NCI-H2227 (cell line): ENCODE results near the gene CTNNA2.

Source experiments
- DNase-seq: peaks from one replicate; lab custom pipeline; 2025; ENCODE audit not compliant: unreplicated experiment; lab: John Stamatoyannopoulos, UW

CTNNA2 gene

GRCh38 chr2:79702905-79703304 is 190.1 kb downstream of the CTNNA2 start:
- no peak for DNase-seq

- DNase-seq: no peak
Measured at GRCh38 chr2:79711098-79711497, 198.2 kb downstream of the CTNNA2 start.

- DNase-seq: no peak
Measured at GRCh38 chr2:79713131-79713785, 200.4 kb downstream of the CTNNA2 start.

- DNase-seq: no peak
Measured at GRCh38 chr2:79714283-79714682, 201.4 kb downstream of the CTNNA2 start.

GRCh38 chr2:79715338-79715737 is 202.5 kb downstream of the CTNNA2 start:
- no peak for DNase-seq

- no peak for DNase-seq
Measured at GRCh38 chr2:79716266-79716665, 203.4 kb downstream of the CTNNA2 start.

GRCh38 chr2:79717364-79718007 is 204.6 kb downstream of the CTNNA2 start:
- DNase-seq: no peak

- DNase-seq: no peak
Measured at GRCh38 chr2:79721061-79721460, 208.2 kb downstream of the CTNNA2 start.

GRCh38 chr2:79721966-79722365 is 209.1 kb downstream of the CTNNA2 start:
- DNase-seq: no peak

GRCh38 chr2:79723830-79724229 is 211.0 kb downstream of the CTNNA2 start:
- no peak for DNase-seq

GRCh38 chr2:79729532-79729931 is 216.7 kb downstream of the CTNNA2 start:
- peak; percentile 4 for DNase-seq

GRCh38 chr2:79734518-79734917 is 221.7 kb downstream of the CTNNA2 start:
- no peak for DNase-seq

- DNase-seq: no peak
Measured at GRCh38 chr2:79740879-79741443, 228.1 kb downstream of the CTNNA2 start.

GRCh38 chr2:79750321-79750720 is 237.5 kb downstream of the CTNNA2 start:
- no peak for DNase-seq

- DNase-seq: no peak
Measured at GRCh38 chr2:79757526-79757925, 244.7 kb downstream of the CTNNA2 start.

- DNase-seq: no peak
Measured at GRCh38 chr2:79758042-79758441, 245.2 kb downstream of the CTNNA2 start.

- no peak for DNase-seq
Measured at GRCh38 chr2:79758749-79759282, 246.0 kb downstream of the CTNNA2 start.

- no peak for DNase-seq
Measured at GRCh38 chr2:79770926-79771325, 258.1 kb downstream of the CTNNA2 start.

- DNase-seq: peak; percentile 15
Measured at GRCh38 chr2:79771493-79771892, 258.6 kb downstream of the CTNNA2 start.

- DNase-seq: no peak
Measured at GRCh38 chr2:79774016-79774415, 261.2 kb downstream of the CTNNA2 start.

- no peak for DNase-seq
Measured at GRCh38 chr2:79776461-79776860, 263.6 kb downstream of the CTNNA2 start.

- DNase-seq: no peak
Measured at GRCh38 chr2:79780781-79781180, 267.9 kb downstream of the CTNNA2 start.
